SK-N-SH (cell line): Measurements from ENCODE around the gene HTRA2. TPM values are rescaled to one million over a fixed set of nuclear protein-coding genes. Genes with fewer than 3 reads are reported as not detected.

Experiments
- CTCF ChIA-PET: fragments of 300-600, 350-600 bp; formaldehyde crosslinking; extraction: SDS; loops from one replicate; lab custom pipeline; 2021; lab: Yijun Ruan, JAX
- POLR2A ChIA-PET: fragments of 350-600 bp; sonication (Branson Sonifier 250); formaldehyde crosslinking; extraction: SDS; loops from one replicate; lab custom pipeline; 2020; ENCODE audit warnings: antibody characterized with exemption, inconsistent platforms; lab: Yijun Ruan, JAX
- DNase-seq: peaks from one replicate; pipeline ENCODE4 v3.0.0; 2012
- H2AFZ ChIP-seq: fragments of 200-600 bp; sonication (generic); 2 replicates; pipeline ENCODE4 v1.8.1; 2016; ENCODE audit warnings: antibody characterized with exemption, mild to moderate bottlenecking, low read depth
- H3F3A ChIP-seq: fragments of 200-600 bp; sonication (generic); replicated peaks from 2 replicates; pipeline ENCODE3; 2016; ENCODE audit warnings: antibody characterized with exemption, mild to moderate bottlenecking; ENCODE audit not compliant: insufficient read depth
- H3K27ac ChIP-seq, 2 experiments: fragments of 200-500 bp in 1 of 2; fragments of 200-600 bp in 1 of 2; sonication (Bioruptor generic) in 1 of 2; sonication (generic), shearing (Covaris generic) in 1 of 2; 2 replicates each; pipeline versions ENCODE4 v1.5.1 to v1.6.1; 2014 to 2016; ENCODE audit warnings: low read depth in 2 of 2, inconsistent platforms in 1 of 2, low read length in 1 of 2, mild to moderate bottlenecking in 1 of 2, mixed read lengths in 1 of 2
- H3K27me3 ChIP-seq: fragments of 200-600 bp; sonication (generic), shearing (Covaris generic); 2 replicates; pipeline ENCODE4 v1.6.1; 2016; ENCODE audit warnings: mixed run types; ENCODE audit not compliant: insufficient read depth
- H3K36me3 ChIP-seq, 2 experiments: fragments of 200-500 bp in 1 of 2; fragments of 200-600 bp in 1 of 2; sonication (Bioruptor generic) in 1 of 2; sonication (generic) in 1 of 2; replicated peaks in 1 of 2; 2 replicates each; pipeline versions ENCODE3 to v1.5.1; 2014 to 2016; ENCODE audit warnings: low read length in 1 of 2, mild to moderate bottlenecking in 1 of 2; ENCODE audit not compliant: insufficient read depth in 2 of 2, control insufficient read depth in 1 of 2
- H3K4me1 ChIP-seq, 2 experiments: fragments of 200-500 bp in 1 of 2; fragments of 200-600 bp in 1 of 2; sonication (Bioruptor generic) in 1 of 2; sonication (generic), shearing (Covaris generic) in 1 of 2; 2 replicates each; pipeline versions ENCODE4 v1.5.1 to v1.6.1; 2014 to 2016; ENCODE audit warnings: low read depth in 1 of 2, low read length in 1 of 2, mixed run types in 1 of 2; ENCODE audit not compliant: insufficient read depth in 2 of 2, control insufficient read depth in 1 of 2
- H3K4me2 ChIP-seq: fragments of 200-600 bp; sonication (generic), shearing (Covaris generic); 2 replicates; pipeline ENCODE4 v1.6.1; 2017; ENCODE audit warnings: mixed run types
- H3K4me3 ChIP-seq, 2 experiments: fragments of 200-500 bp in 1 of 2; fragments of 200-600 bp in 1 of 2; sonication (Bioruptor generic) in 1 of 2; sonication (generic), shearing (Covaris generic) in 1 of 2; 2 replicates each; pipeline versions ENCODE4 v1.5.1 to v1.8.1; 2014 to 2016; ENCODE audit warnings: low read depth in 2 of 2, inconsistent platforms in 1 of 2, low read length in 1 of 2, mild to moderate bottlenecking in 1 of 2, mixed read lengths in 1 of 2, moderate library complexity in 1 of 2
- H3K79me2 ChIP-seq: fragments of 200-600 bp; sonication (generic); 2 replicates; pipeline ENCODE4 v1.8.1; 2017; ENCODE audit warnings: mild to moderate bottlenecking; ENCODE audit not compliant: insufficient read depth
- H3K9ac ChIP-seq: fragments of 200-600 bp; sonication (generic); 2 replicates; pipeline ENCODE4 v1.6.1; 2017; ENCODE audit warnings: mixed run types
- H3K9me2 ChIP-seq: fragments of 200-600 bp; sonication (generic); 2 replicates; pipeline ENCODE4 v1.6.1; 2017; ENCODE audit warnings: mixed run types
- H3K9me3 ChIP-seq: fragments of 200-600 bp; sonication (generic); 2 replicates; pipeline ENCODE4 v1.6.1; 2017; ENCODE audit warnings: mixed run types, mild to moderate bottlenecking, moderate library complexity
- H4K20me1 ChIP-seq: fragments of 200-600 bp; sonication (generic); 2 replicates; pipeline ENCODE4 v1.6.1; 2017; ENCODE audit warnings: mild to moderate bottlenecking, mixed run types; ENCODE audit not compliant: insufficient read depth
- CHD2 ChIP-seq: fragments of 150-350 bp; IDR thresholded peaks from 2 replicates; pipeline ENCODE4 v1.6.1; 2018; ENCODE audit warnings: low read length; ENCODE audit not compliant: partially characterized antibody
- FOSL2 ChIP-seq: IDR thresholded peaks from 2 replicates; pipeline ENCODE4 v1.4.0; 2012; ENCODE audit warnings: low read depth, mild to moderate bottlenecking, moderate library complexity, borderline replicate concordance
- FOXJ3 ChIP-seq: sonication (generic); formaldehyde crosslinking; IDR thresholded peaks from 2 replicates; pipeline ENCODE4 v1.5.1; 2020; ENCODE audit warnings: mild to moderate bottlenecking, missing genetic modification reagents
- FOXM1 ChIP-seq: IDR thresholded peaks from 2 replicates; pipeline ENCODE4 v1.4.0; 2012; ENCODE audit warnings: low read depth, mild to moderate bottlenecking
- GABPA ChIP-seq: IDR thresholded peaks from 2 replicates; pipeline ENCODE4 v1.4.0; 2012; ENCODE audit warnings: low read depth, mild to moderate bottlenecking
- GATA2 ChIP-seq: sonication (generic); formaldehyde crosslinking; IDR thresholded peaks from 2 replicates; pipeline ENCODE4 v1.5.0; 2020; ENCODE audit warnings: mild to moderate bottlenecking, missing genetic modification reagents
- JUND ChIP-seq: IDR thresholded peaks from 2 replicates; pipeline ENCODE4 v1.4.0; 2012
- MEF2A ChIP-seq: IDR thresholded peaks from 2 replicates; pipeline ENCODE4 v1.4.0; 2012; ENCODE audit warnings: low read depth, borderline replicate concordance
- NFIC ChIP-seq: IDR thresholded peaks from 2 replicates; pipeline ENCODE4 v1.4.0; 2012; ENCODE audit warnings: borderline replicate concordance
- NRF1 ChIP-seq: IDR thresholded peaks from 2 replicates; pipeline ENCODE4 v1.6.1; 2012; ENCODE audit warnings: low read depth, mild to moderate bottlenecking, low read length
- POLR2AphosphoS5 ChIP-seq: IDR thresholded peaks from 2 replicates; pipeline ENCODE4 v1.6.1; 2012; ENCODE audit warnings: low read depth, low read length
- RFX5 ChIP-seq: IDR thresholded peaks from 2 replicates; pipeline ENCODE4 v1.6.1; 2012; ENCODE audit warnings: mild to moderate bottlenecking, improper control_type of control experiment, low read length
- RXRA ChIP-seq: IDR thresholded peaks from 2 replicates; pipeline ENCODE4 v1.4.0; 2012; ENCODE audit warnings: low read depth, mild to moderate bottlenecking, borderline replicate concordance
- SMC3 ChIP-seq: IDR thresholded peaks from 2 replicates; pipeline ENCODE4 v1.6.1; 2012; ENCODE audit warnings: low read depth, low read length, improper control_type of control experiment
- WGBS: methylation state at CpG from one replicate; pipeline ENCODE4 v1.1.6; 2017; ENCODE audit warnings: low lambda C conversion rate; 5-methylcytosine and 5-hydroxymethylcytosine counted together
- polyA plus RNA-seq, 3 experiments: library from polyadenylated mRNA; depleted of rRNA; stranded (reverse); fragments of >200 nt; gene quantifications; 2 replicates each; pipeline ENCODE4 v1.2.3, GENCODE V29; 2012
- TF ChIP-seq, protein P1 (sequence below): IDR thresholded peaks from 2 replicates; pipeline ENCODE4 v1.4.0; 2012; ENCODE audit warnings: low read depth, borderline replicate concordance
- TF ChIP-seq, protein P2 (sequence below): IDR thresholded peaks from 2 replicates; pipeline ENCODE4 v1.4.0; 2012; ENCODE audit warnings: low read depth, borderline replicate concordance
- TF ChIP-seq, protein P3 (sequence below): IDR thresholded peaks from 2 replicates; pipeline ENCODE4 v1.6.1; 2012; ENCODE audit warnings: mild to moderate bottlenecking, low read depth, low read length, moderate library complexity

HTRA2 gene
- polyA plus RNA-seq, 1 of the 3 experiments (the other 2 are of a cell fraction): 55.7 TPM

GRCh38 chr2:74533464-74533863 lies 3.7 kb downstream of the HTRA2 start:
- peaks cover 33% of the 10 kb centered on the region for H3K79me2 ChIP-seq
- H3K9me3 ChIP-seq: no peaks in the 10 kb centered on the region
- POLR2A ChIA-PET: interaction anchor here (1.0 to 2.9 kb wide), 4 partner anchors 26 to 79 kb away, joined by 3 to 11 read pairs (median 8); partner anchors contain the start of genes CCDC142, INO80B, PCGF1 and TTC31
- 96% methylated on average over 4 of the region's 4 CpGs for WGBS
- TF ChIP-seq, protein P1, sequence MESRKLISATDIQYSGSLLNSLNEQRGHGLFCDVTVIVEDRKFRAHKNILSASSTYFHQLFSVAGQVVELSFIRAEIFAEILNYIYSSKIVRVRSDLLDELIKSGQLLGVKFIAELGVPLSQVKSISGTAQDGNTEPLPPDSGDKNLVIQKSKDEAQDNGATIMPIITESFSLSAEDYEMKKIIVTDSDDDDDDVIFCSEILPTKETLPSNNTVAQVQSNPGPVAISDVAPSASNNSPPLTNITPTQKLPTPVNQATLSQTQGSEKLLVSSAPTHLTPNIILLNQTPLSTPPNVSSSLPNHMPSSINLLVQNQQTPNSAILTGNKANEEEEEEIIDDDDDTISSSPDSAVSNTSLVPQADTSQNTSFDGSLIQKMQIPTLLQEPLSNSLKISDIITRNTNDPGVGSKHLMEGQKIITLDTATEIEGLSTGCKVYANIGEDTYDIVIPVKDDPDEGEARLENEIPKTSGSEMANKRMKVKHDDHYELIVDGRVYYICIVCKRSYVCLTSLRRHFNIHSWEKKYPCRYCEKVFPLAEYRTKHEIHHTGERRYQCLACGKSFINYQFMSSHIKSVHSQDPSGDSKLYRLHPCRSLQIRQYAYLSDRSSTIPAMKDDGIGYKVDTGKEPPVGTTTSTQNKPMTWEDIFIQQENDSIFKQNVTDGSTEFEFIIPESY: no peak
- TF ChIP-seq GATA2 (CRISPR knock-in tag) (no peak), POLR2AphosphoS5 (no peak), CHD2 (no peak), SMC3 (no peak), RFX5 (no peak), FOXM1 (no peak), FOSL2 (no peak), JUND (no peak), FOXJ3 (CRISPR knock-in tag) (no peak), GABPA (no peak), MEF2A (no peak), NFIC (no peak), RXRA (no peak), NRF1 (no peak)
- TF ChIP-seq, protein P2, sequence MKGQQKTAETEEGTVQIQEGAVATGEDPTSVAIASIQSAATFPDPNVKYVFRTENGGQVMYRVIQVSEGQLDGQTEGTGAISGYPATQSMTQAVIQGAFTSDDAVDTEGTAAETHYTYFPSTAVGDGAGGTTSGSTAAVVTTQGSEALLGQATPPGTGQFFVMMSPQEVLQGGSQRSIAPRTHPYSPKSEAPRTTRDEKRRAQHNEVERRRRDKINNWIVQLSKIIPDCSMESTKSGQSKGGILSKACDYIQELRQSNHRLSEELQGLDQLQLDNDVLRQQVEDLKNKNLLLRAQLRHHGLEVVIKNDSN: no peak
- TF ChIP-seq, protein P3, sequence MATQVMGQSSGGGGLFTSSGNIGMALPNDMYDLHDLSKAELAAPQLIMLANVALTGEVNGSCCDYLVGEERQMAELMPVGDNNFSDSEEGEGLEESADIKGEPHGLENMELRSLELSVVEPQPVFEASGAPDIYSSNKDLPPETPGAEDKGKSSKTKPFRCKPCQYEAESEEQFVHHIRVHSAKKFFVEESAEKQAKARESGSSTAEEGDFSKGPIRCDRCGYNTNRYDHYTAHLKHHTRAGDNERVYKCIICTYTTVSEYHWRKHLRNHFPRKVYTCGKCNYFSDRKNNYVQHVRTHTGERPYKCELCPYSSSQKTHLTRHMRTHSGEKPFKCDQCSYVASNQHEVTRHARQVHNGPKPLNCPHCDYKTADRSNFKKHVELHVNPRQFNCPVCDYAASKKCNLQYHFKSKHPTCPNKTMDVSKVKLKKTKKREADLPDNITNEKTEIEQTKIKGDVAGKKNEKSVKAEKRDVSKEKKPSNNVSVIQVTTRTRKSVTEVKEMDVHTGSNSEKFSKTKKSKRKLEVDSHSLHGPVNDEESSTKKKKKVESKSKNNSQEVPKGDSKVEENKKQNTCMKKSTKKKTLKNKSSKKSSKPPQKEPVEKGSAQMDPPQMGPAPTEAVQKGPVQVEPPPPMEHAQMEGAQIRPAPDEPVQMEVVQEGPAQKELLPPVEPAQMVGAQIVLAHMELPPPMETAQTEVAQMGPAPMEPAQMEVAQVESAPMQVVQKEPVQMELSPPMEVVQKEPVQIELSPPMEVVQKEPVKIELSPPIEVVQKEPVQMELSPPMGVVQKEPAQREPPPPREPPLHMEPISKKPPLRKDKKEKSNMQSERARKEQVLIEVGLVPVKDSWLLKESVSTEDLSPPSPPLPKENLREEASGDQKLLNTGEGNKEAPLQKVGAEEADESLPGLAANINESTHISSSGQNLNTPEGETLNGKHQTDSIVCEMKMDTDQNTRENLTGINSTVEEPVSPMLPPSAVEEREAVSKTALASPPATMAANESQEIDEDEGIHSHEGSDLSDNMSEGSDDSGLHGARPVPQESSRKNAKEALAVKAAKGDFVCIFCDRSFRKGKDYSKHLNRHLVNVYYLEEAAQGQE: no peak
- TF ChIP-seq, all 33 proteins: peak for 0
- CTCF ChIA-PET: interaction anchor here (2.2 to 7.8 kb wide), 9 partner anchors 12 to 284 kb away, joined by 8 to 102 read pairs (median 26); partner anchors contain the start of genes CCDC142, MRPL53, PCGF1 and TTC31
- H4K20me1 ChIP-seq: no peaks in the 10 kb centered on the region
- H2AFZ ChIP-seq: no peak overlapping the region
- H3K4me3 ChIP-seq: no peak overlapping the region
- no peaks in the 10 kb centered on the region for H3K9me2 ChIP-seq
- no peaks in the 10 kb centered on the region for H3K27me3 ChIP-seq
- H3K36me3 ChIP-seq: peaks cover 10 to 25% of the 10 kb centered on the region in 2 experiments
- H3F3A ChIP-seq: peaks cover 18% of the 10 kb centered on the region
- H3K27ac ChIP-seq: no peak overlapping the region
- H3K9ac ChIP-seq: no peak overlapping the region
- no peak for DNase-seq
- no peak overlapping the region for H3K4me2 ChIP-seq
- H3K4me1 ChIP-seq: peaks cover 11 to 18% of the 10 kb centered on the region in 2 experiments
